Activated naive CD8-positive, alpha-beta T cell (primary cell): ENCODE measurements around the gene SPAG17.

Experiments
- H3K27ac Mint-ChIP-seq: one replicate; pipeline ENCODE4 v1.8.0; 2021; ENCODE audit warnings: mixed read lengths
- H3K27me3 Mint-ChIP-seq: one replicate; pipeline ENCODE4 v1.8.0; 2021; ENCODE audit warnings: mixed read lengths
- H3K36me3 Mint-ChIP-seq: one replicate; pipeline ENCODE4 v1.8.0; 2021; ENCODE audit warnings: mixed read lengths
- H3K4me1 Mint-ChIP-seq: one replicate; pipeline ENCODE4 v1.8.0; 2021; ENCODE audit warnings: low read depth, mixed read lengths
- H3K4me3 Mint-ChIP-seq: one replicate; pipeline ENCODE4 v1.8.0; 2021; ENCODE audit warnings: mild to moderate bottlenecking, mixed read lengths
- H3K9me3 Mint-ChIP-seq: one replicate; pipeline ENCODE4 v1.8.0; 2021; ENCODE audit warnings: low read depth, mixed read lengths

Gene SPAG17

DNA sequence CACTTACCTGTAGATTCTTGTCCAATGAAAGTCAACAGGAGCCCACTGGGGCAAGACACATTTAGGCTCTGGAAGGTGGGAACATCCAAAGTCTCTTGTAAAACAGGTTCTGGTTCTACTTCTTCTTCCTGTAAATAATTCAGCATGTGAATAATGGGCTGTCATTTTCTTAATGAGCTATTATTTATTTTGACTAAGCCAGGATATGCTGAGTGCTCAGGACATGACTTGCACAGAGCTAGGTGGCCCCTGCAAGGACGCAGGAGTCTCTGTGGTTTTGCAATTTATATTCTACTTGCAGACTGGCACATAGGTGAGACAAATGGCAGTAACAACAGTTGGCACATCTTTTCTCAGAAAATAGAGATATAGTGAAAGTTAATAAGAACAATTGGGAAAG, 156.8 kb downstream of the SPAG17 start:
- H3K27me3 Mint-ChIP-seq: peaks cover 15% of the 10 kb centered on the region

DNA sequence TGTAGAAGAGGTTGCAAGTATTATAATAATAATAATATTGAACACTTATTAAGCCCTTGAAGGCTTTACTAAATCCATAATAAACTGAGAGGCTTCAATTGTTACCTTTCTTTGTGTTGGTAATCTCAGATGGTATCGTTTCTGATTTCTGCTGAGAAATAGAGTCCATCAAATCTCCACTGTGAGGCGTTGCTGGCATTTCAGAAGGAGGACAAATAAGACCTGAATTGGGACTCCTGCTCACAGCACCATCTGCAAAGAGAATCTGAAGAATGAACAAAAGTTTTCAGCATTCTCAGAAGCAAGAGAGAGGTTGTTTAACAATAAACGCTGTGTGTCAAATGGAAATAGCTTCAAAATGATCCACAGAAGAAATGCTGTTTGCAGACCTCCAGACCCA, 161.8 kb downstream of the SPAG17 start:
- no peak overlapping the region for H3K27ac Mint-ChIP-seq

More for the DNA sequence above, 156.8 kb downstream of the SPAG17 start:
- H3K4me3 Mint-ChIP-seq: no peak overlapping the region
- no peaks in the 10 kb centered on the region for H3K4me1 Mint-ChIP-seq
- H3K36me3 Mint-ChIP-seq: no peaks in the 10 kb centered on the region
- H3K27ac Mint-ChIP-seq: no peak overlapping the region
- peaks cover 5% of the 10 kb centered on the region for H3K9me3 Mint-ChIP-seq

GRCh38 chr1:118021668-118022067, 163.4 kb downstream of the SPAG17 start:
- H3K27ac Mint-ChIP-seq: no peak overlapping the region
- H3K9me3 Mint-ChIP-seq: no peaks in the 10 kb centered on the region
- no peaks in the 10 kb centered on the region for H3K4me1 Mint-ChIP-seq
- H3K4me3 Mint-ChIP-seq: no peak overlapping the region
- peaks cover 9% of the 10 kb centered on the region for H3K27me3 Mint-ChIP-seq
- H3K36me3 Mint-ChIP-seq: no peaks in the 10 kb centered on the region

More for the DNA sequence above, 161.8 kb downstream of the SPAG17 start:
- H3K4me3 Mint-ChIP-seq: no peak overlapping the region
- H3K9me3 Mint-ChIP-seq: no peaks in the 10 kb centered on the region
- H3K4me1 Mint-ChIP-seq: no peaks in the 10 kb centered on the region
- peaks cover 7% of the 10 kb centered on the region for H3K27me3 Mint-ChIP-seq
- no peaks in the 10 kb centered on the region for H3K36me3 Mint-ChIP-seq

GRCh38 chr1:118018060-118018459, 167.0 kb downstream of the SPAG17 start:
- H3K27me3 Mint-ChIP-seq: peaks cover 11% of the 10 kb centered on the region
- H3K9me3 Mint-ChIP-seq: no peaks in the 10 kb centered on the region
- H3K4me1 Mint-ChIP-seq: no peaks in the 10 kb centered on the region

DNA sequence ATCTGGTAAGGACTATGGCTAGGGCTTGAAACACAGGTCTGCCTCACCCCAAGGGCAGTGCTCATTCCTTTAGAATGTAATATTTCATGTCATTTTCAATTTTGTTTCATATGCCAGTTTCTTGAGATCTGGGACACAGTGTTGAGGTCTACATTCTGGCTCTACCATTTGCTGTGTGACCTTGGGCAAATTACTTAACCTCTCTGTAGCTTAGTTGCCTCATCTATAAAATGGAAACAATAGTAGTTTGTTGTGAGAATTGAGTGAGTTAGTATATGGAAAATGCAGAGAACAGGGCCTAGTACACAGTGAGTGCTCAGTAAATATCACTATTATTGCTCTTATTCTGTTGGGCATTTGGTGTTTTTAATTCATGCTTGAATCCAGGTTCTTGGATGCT, 171.1 kb downstream of the SPAG17 start:
- Mint-ChIP-seq H3K27me3 (peaks cover 13% of the 10 kb centered on the region), H3K4me1 (no peaks in the 10 kb centered on the region), H3K27ac (no peak overlapping the region), H3K9me3 (no peaks in the 10 kb centered on the region), H3K36me3 (no peaks in the 10 kb centered on the region), H3K4me3 (no peak overlapping the region)

More at GRCh38 chr1:118018060-118018459, 167.0 kb downstream of the SPAG17 start:
- no peaks in the 10 kb centered on the region for H3K36me3 Mint-ChIP-seq
- H3K4me3 Mint-ChIP-seq: no peak overlapping the region
- no peak overlapping the region for H3K27ac Mint-ChIP-seq

GRCh38 chr1:118013336-118013735, 171.7 kb downstream of the SPAG17 start:
- H3K27me3 Mint-ChIP-seq: peaks cover 15% of the 10 kb centered on the region
- no peak overlapping the region for H3K4me3 Mint-ChIP-seq
- H3K9me3 Mint-ChIP-seq: no peaks in the 10 kb centered on the region
- no peaks in the 10 kb centered on the region for H3K36me3 Mint-ChIP-seq
- no peaks in the 10 kb centered on the region for H3K4me1 Mint-ChIP-seq
- no peak overlapping the region for H3K27ac Mint-ChIP-seq

DNA sequence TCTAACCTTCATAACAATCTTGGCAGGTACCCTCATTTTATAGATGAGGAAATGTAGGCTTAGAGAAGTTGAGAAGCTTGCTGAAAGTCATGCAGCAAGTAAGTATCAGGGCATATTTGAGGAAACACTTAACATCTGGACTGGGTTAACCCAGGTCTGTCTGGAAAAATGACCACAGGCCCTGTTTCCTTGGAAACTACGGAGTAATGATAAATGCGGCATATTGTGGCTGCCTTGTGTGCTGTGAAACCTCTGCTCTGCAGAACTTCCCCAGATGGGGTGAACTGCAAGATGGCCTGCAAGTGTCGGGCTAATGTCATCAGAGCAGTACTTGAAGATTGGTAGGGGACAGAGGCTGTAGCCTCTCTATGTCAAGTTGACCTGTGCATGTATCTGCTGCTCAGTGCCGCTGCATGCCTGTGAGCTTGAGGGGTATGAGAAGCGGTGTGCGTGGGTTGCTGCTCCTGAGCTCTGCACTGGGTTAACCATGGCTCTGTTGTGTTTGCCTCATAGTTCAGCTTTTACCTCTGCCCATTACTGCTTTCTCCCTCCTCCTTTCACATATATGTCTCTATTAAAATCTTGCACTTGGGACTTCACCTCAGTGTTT, 172.4 kb downstream of the SPAG17 start:
- no peaks in the 10 kb centered on the region for H3K4me1 Mint-ChIP-seq
- no peaks in the 10 kb centered on the region for H3K36me3 Mint-ChIP-seq
- H3K4me3 Mint-ChIP-seq: no peak overlapping the region
- H3K27me3 Mint-ChIP-seq: peaks cover 13% of the 10 kb centered on the region
- H3K9me3 Mint-ChIP-seq: no peaks in the 10 kb centered on the region
- no peak overlapping the region for H3K27ac Mint-ChIP-seq

DNA sequence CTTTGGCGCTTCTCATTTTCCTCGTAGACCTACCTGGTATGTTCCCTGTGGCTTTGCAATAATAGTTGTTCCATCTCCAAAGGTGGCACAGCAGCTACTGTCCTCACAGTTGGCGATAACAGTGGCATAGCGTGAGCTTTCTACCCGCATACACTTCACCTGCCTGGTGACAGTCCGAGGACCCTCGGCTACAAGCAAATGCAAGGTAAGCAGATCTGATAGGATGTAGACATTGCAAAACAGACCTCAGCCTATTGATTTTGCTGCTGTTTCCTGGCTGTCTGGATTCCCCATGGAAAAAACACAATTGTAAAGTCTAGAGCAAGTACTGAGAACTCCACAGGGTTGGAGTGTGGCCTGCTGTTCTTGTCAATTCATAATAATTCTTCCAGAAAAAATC, 177.0 kb downstream of the SPAG17 start:
- Mint-ChIP-seq H3K9me3 (no peaks in the 10 kb centered on the region), H3K27ac (no peak overlapping the region), H3K27me3 (peaks cover 8% of the 10 kb centered on the region), H3K36me3 (no peaks in the 10 kb centered on the region), H3K4me1 (no peaks in the 10 kb centered on the region), H3K4me3 (no peak overlapping the region)

DNA sequence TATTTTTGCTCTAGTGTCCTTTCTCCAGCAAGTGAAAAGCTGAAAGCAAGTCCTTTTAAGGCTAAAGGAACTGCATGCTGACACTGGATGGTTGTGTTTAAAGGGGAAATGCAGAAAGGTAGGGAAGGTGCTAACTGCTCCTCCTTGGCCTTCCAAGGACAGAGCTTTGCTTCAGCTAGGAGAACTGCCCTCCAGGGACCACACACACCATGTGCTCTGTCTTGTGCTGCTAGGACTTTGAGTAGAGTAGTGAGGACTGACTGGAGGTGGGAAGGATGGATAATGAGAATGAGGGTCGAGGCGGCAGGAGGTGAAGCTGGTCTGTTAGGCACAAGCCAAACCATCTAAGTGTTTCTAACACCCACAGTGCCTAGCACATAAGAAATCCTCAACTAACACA, 177.6 kb downstream of the SPAG17 start:
- Mint-ChIP-seq H3K4me1 (no peaks in the 10 kb centered on the region), H3K27me3 (peaks cover 10% of the 10 kb centered on the region)

GRCh38 chr1:118004312-118004711, 180.7 kb downstream of the SPAG17 start:
- Mint-ChIP-seq H3K27ac (no peak overlapping the region), H3K36me3 (no peaks in the 10 kb centered on the region), H3K27me3 (peaks cover 16% of the 10 kb centered on the region), H3K4me1 (no peaks in the 10 kb centered on the region), H3K4me3 (no peak overlapping the region), H3K9me3 (no peaks in the 10 kb centered on the region)

More for the DNA sequence above, 177.6 kb downstream of the SPAG17 start:
- Mint-ChIP-seq H3K9me3 (no peaks in the 10 kb centered on the region), H3K4me3 (no peak overlapping the region), H3K36me3 (no peaks in the 10 kb centered on the region), H3K27ac (no peak overlapping the region)

GRCh38 chr1:117985973-117986372, 199.1 kb downstream of the SPAG17 start:
- no peak overlapping the region for H3K27ac Mint-ChIP-seq
- no peaks in the 10 kb centered on the region for H3K9me3 Mint-ChIP-seq
- H3K4me1 Mint-ChIP-seq: no peaks in the 10 kb centered on the region
- H3K27me3 Mint-ChIP-seq: peaks cover 21% of the 10 kb centered on the region
- no peaks in the 10 kb centered on the region for H3K36me3 Mint-ChIP-seq
- H3K4me3 Mint-ChIP-seq: no peak overlapping the region

GRCh38 chr1:117985239-117985638, 199.8 kb downstream of the SPAG17 start:
- peaks cover 20% of the 10 kb centered on the region for H3K27me3 Mint-ChIP-seq
- no peaks in the 10 kb centered on the region for H3K4me1 Mint-ChIP-seq
- no peak overlapping the region for H3K4me3 Mint-ChIP-seq
- H3K27ac Mint-ChIP-seq: no peak overlapping the region
- no peaks in the 10 kb centered on the region for H3K9me3 Mint-ChIP-seq
- no peaks in the 10 kb centered on the region for H3K36me3 Mint-ChIP-seq

GRCh38 chr1:117981455-117982192, 203.4 kb downstream of the SPAG17 start:
- H3K36me3 Mint-ChIP-seq: no peaks in the 10 kb centered on the region
- peaks cover 12% of the 10 kb centered on the region for H3K27me3 Mint-ChIP-seq
- no peak overlapping the region for H3K4me3 Mint-ChIP-seq
- no peaks in the 10 kb centered on the region for H3K9me3 Mint-ChIP-seq
- H3K27ac Mint-ChIP-seq: no peak overlapping the region
- H3K4me1 Mint-ChIP-seq: no peaks in the 10 kb centered on the region

DNA sequence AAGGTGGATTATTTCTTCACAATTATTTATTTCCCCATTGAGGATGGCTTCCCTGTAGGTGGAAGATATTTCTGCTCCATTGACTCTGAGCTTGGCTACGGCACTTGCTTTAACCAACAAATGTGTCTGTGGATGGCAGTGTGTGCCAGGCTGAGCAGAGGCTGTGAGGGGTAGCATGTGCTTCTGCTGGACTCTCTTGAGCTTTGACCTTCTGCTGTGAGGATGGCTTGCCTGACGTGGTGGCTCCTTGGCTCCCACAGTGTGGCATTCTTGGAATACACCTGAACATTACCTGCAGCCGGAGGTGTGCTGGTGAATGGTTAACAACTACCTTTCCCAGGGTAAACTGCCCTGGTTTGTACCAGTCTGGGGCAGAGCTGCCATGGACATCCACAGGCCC, 208.6 kb downstream of the SPAG17 start:
- no peak overlapping the region for H3K4me3 Mint-ChIP-seq
- H3K27ac Mint-ChIP-seq: no peak overlapping the region
- H3K27me3 Mint-ChIP-seq: peaks cover 3% of the 10 kb centered on the region

GRCh38 chr1:117971777-117972176, 213.3 kb downstream of the SPAG17 start:
- H3K4me3 Mint-ChIP-seq: no peak overlapping the region
- no peak overlapping the region for H3K27ac Mint-ChIP-seq
- H3K36me3 Mint-ChIP-seq: no peaks in the 10 kb centered on the region
- H3K4me1 Mint-ChIP-seq: no peaks in the 10 kb centered on the region
- peaks cover 3% of the 10 kb centered on the region for H3K27me3 Mint-ChIP-seq
- H3K9me3 Mint-ChIP-seq: no peaks in the 10 kb centered on the region

More for the DNA sequence above, 208.6 kb downstream of the SPAG17 start:
- Mint-ChIP-seq H3K9me3 (no peaks in the 10 kb centered on the region), H3K36me3 (no peaks in the 10 kb centered on the region), H3K4me1 (no peaks in the 10 kb centered on the region)

GRCh38 chr1:117970252-117970651, 214.8 kb downstream of the SPAG17 start:
- Mint-ChIP-seq H3K36me3 (peaks cover 3% of the 10 kb centered on the region), H3K4me3 (no peak overlapping the region), H3K27ac (no peak overlapping the region), H3K9me3 (no peaks in the 10 kb centered on the region), H3K27me3 (peaks cover 3% of the 10 kb centered on the region), H3K4me1 (peaks cover 3% of the 10 kb centered on the region)
